GM23338 (cell line): Measurements from ENCODE around the gene LYL1. TPM values are rescaled to one million over a fixed set of nuclear protein-coding genes. Genes with fewer than 3 reads are reported as not detected.

Experiments
- ATAC-seq: fragments of 200-7000 bp; cut with Tn5 transposase; 3 replicates; pipeline ENCODE4 v1.9.1; 2020
- DNase-seq: peaks from one replicate; pipeline ENCODE4 v3.0.0-alpha.2; 2015; ENCODE audit warnings: low spot score
- H2AFZ ChIP-seq: fragments of 200-600 bp; sonication (generic); 2 replicates; pipeline ENCODE4 v1.8.0; 2016; ENCODE audit warnings: antibody characterized with exemption, mild to moderate bottlenecking, moderate library complexity
- H3F3A ChIP-seq: fragments of 200-600 bp; sonication (generic); replicated peaks from 2 replicates; pipeline ENCODE4 v1.8.0; 2017; ENCODE audit warnings: antibody characterized with exemption, mixed run types, low read depth
- H3K27ac ChIP-seq: fragments of 200-600 bp; sonication (generic); 2 replicates; pipeline ENCODE4 v1.6.1; 2016; ENCODE audit warnings: low read depth
- H3K27me3 ChIP-seq: fragments of 200-600 bp; sonication (generic); 2 replicates; pipeline ENCODE4 v1.8.0; 2016; ENCODE audit warnings: mild to moderate bottlenecking, mixed run types, moderate library complexity; ENCODE audit not compliant: insufficient read depth
- H3K36me3 ChIP-seq: fragments of 200-600 bp; sonication (generic); 2 replicates; pipeline ENCODE4 v1.8.0; 2016; ENCODE audit warnings: mild to moderate bottlenecking; ENCODE audit not compliant: insufficient read depth
- H3K4me1 ChIP-seq: fragments of 200-600 bp; sonication (generic); 2 replicates; pipeline ENCODE4 v1.8.0; 2016; ENCODE audit warnings: mild to moderate bottlenecking, moderate library complexity; ENCODE audit not compliant: insufficient read depth
- H3K4me2 ChIP-seq: fragments of 200-600 bp; sonication (generic); 2 replicates; pipeline ENCODE4 v1.7.1; 2017; ENCODE audit warnings: mixed run types
- H3K4me3 ChIP-seq: fragments of 200-600 bp; sonication (generic); 2 replicates; pipeline ENCODE4 v1.6.1; 2016; ENCODE audit warnings: mixed run types
- H3K79me2 ChIP-seq: fragments of 200-600 bp; sonication (generic); replicated peaks from 2 replicates; pipeline ENCODE4 v1.8.0; 2017; ENCODE audit warnings: mild to moderate bottlenecking; ENCODE audit not compliant: insufficient read depth
- H3K9me2 ChIP-seq: fragments of 200-600 bp; sonication (generic); 2 replicates; pipeline ENCODE4 v1.8.0; 2017; ENCODE audit not compliant: insufficient read depth
- H4K20me1 ChIP-seq: fragments of 200-600 bp; sonication (generic); replicated peaks from 2 replicates; pipeline ENCODE4 v1.8.0; 2017; ENCODE audit warnings: mild to moderate bottlenecking; ENCODE audit not compliant: insufficient read depth
- H3K27ac Mint-ChIP-seq: 2 replicates; pipeline ENCODE4 v1.8.0; 2020; ENCODE audit warnings: inconsistent platforms, mild to moderate bottlenecking, moderate library complexity, mixed read lengths
- H3K27me3 Mint-ChIP-seq: 3 replicates; pipeline ENCODE4 v1.8.0; 2022; ENCODE audit warnings: low read depth, mild to moderate bottlenecking, moderate library complexity, mixed read lengths, inconsistent platforms; ENCODE audit not compliant: insufficient read depth, poor library complexity
- H3K36me3 Mint-ChIP-seq: 3 replicates; pipeline ENCODE4 v1.8.0; 2021; ENCODE audit warnings: low read depth, mild to moderate bottlenecking, inconsistent platforms, moderate library complexity, mixed read lengths
- H3K4me1 Mint-ChIP-seq: 3 replicates; pipeline ENCODE4 v1.8.0; 2020; ENCODE audit warnings: mild to moderate bottlenecking, inconsistent platforms, mixed read lengths
- H3K4me3 Mint-ChIP-seq: 3 replicates; pipeline ENCODE4 v1.8.0; 2021; ENCODE audit warnings: moderate library complexity, mild to moderate bottlenecking, inconsistent platforms, mixed read lengths
- H3K9me3 Mint-ChIP-seq: 3 replicates; pipeline ENCODE4 v1.8.0; 2020; ENCODE audit warnings: moderate library complexity, mild to moderate bottlenecking, inconsistent platforms, mixed read lengths
- EZH2 ChIP-seq: fragments of 200-600 bp; sonication (generic); IDR thresholded peaks from one replicate; pipeline ENCODE4 v1.8.0; 2017; ENCODE audit warnings: antibody characterized with exemption, mild to moderate bottlenecking, low read depth; ENCODE audit not compliant: unreplicated experiment
- EZH2phosphoT487 ChIP-seq: fragments of 200-600 bp; sonication (generic); IDR thresholded peaks from one replicate; pipeline ENCODE4 v1.8.1; 2018; ENCODE audit warnings: antibody characterized with exemption; ENCODE audit not compliant: unreplicated experiment
- STAT1 ChIP-seq: IDR thresholded peaks from one replicate; pipeline ENCODE4 v1.6.1; 2016; ENCODE audit warnings: antibody characterized with exemption; ENCODE audit not compliant: unreplicated experiment
- ZNF331 ChIP-seq: fragments of 250-450 bp; sonication (Bioruptor Pico); IDR thresholded peaks from 2 replicates; pipeline ENCODE4 v1.5.0; 2020; ENCODE audit warnings: low read depth, mild to moderate bottlenecking, moderate library complexity
- long read RNA-seq: library from polyadenylated mRNA; unstranded; transcript quantifications from one replicate; pipeline ENCODE4 v2.0.0, GENCODE V29; 2020; ENCODE audit not compliant: unreplicated experiment
- polyA plus RNA-seq: library from polyadenylated mRNA; unstranded; fragments of >200 nt; fragmentation: Nextera tagmentation; extraction: Ambion mirVana; gene quantifications from 2 replicates; pipeline ENCODE4 v1.2.1, GENCODE V29; 2016
- total RNA-seq: library from RNA; depleted of rRNA; stranded (reverse); fragments of >200 nt; shearing (Covaris generic); gene quantifications from 2 replicates; pipeline ENCODE4 v1.2.3, GENCODE V29; 2014; rRNA removed
- TF ChIP-seq, protein P1 (sequence below): IDR thresholded peaks from one replicate; pipeline ENCODE4 v1.6.1; 2018; ENCODE audit warnings: antibody characterized with exemption; ENCODE audit not compliant: unreplicated experiment
- TF ChIP-seq, protein P2 (sequence below), 2 experiments: fragments of 200-600 bp in 1 of 2; sonication (generic) in 1 of 2; conservative IDR thresholded peaks; 2 replicates each; pipeline versions ENCODE4 v1.5.1 to v1.6.1; 2016 to 2017; ENCODE audit warnings: antibody characterized with exemption in 2 of 2, low read depth in 2 of 2, mild to moderate bottlenecking in 2 of 2, moderate library complexity in 1 of 2
- TF ChIP-seq, protein P3 (sequence below): IDR thresholded peaks from 2 replicates; pipeline ENCODE4 v1.6.1; 2016; ENCODE audit warnings: antibody characterized with exemption

LYL1 gene
- total RNA-seq (0.47 and 2.2 TPM in 2 replicates), polyA plus RNA-seq (0.77 and 1.2 TPM in 2 replicates)
- long read RNA-seq, result 0 reads

DNA sequence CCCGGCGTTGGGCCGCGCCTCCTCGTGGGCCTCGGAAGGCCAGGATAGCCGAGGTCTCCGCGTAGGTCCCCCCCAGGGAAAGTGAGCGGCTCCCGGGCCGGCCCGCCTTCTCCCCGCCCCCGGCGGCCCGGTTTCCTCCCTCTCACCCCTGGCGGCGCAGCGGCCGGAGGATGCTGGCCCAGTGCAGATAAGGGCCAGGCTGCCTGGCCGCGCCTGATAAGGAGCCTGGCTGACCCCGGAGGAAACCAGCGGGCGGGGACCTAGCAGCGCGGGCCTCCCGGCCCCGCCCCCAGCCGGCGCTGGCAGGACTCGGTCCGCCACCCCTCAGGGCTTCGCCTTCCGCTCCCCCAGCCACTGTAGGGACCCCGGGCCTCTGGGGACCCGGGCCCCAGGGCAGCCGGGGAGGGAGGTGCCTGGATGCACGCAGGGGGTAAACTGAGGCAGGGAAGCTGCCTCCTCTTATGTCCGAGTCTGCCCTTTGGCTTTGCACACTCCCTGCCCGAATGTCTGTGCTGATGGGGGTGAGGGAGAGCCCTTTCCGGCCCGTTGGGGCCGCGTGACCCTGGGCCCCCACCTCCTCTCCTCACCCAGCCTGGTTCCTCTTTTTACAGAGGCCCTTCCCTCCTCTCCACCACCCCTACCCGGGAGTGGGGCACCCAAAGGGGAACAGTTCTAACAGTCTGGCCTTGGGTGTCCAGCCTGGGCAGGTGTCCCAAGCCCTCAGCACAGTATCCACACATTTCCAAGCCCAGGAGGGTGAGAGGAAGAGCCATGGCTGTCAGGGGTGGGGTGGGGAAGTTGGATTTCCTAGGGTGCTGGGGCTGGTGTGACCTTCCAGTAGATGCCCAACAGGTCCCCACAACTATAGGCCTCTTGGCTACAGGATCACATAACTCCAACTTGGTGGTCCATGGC lies at the start of gene LYL1:
LYL1 (minus strand) TSS at position 193 of the 915 bp plus-strand sequence. CDS start 1,687 bp downstream, outside the sequence.
- Histone ChIP-seq H2AFZ (peak within 1 kb of the TSS; percentile 69), H4K20me1 (peaks cover 4% of the 10 kb centered on the region; the same call in 1 of the 2 replicates), H3K27me3 (peaks cover 48% of the 10 kb centered on the region), H3K79me2 (no peaks in the 10 kb centered on the region), H3K4me1 (peaks cover 24% of the 10 kb centered on the region; the same call in 1 of the 2 replicates), H3K36me3 (no peaks in the 10 kb centered on the region), H3K27ac (no peak within 1 kb of the TSS), H3K9me2 (no peaks in the 10 kb centered on the region), H3K4me2 (peak within 1 kb of the TSS; percentile 83), H3K4me3 (peak within 1 kb of the TSS; percentile 56), H3F3A (peaks cover 21% of the 10 kb centered on the region)
- Mint-ChIP-seq H3K27ac (no peak within 1 kb of the TSS), H3K36me3 (peaks cover 7% of the 10 kb centered on the region), H3K4me1 (peaks cover 9% of the 10 kb centered on the region; the same call in 2 of the 3 replicates), H3K9me3 (no peaks in the 10 kb centered on the region), H3K4me3 (peak within 1 kb of the TSS; percentile 29), H3K27me3 (peaks cover 43% of the 10 kb centered on the region)
- ATAC-seq, result peak; percentile 50
- DNase-seq, result peak; percentile 79
- no peak for TF ChIP-seq EZH2phosphoT487
- TF ChIP-seq, protein P1, sequence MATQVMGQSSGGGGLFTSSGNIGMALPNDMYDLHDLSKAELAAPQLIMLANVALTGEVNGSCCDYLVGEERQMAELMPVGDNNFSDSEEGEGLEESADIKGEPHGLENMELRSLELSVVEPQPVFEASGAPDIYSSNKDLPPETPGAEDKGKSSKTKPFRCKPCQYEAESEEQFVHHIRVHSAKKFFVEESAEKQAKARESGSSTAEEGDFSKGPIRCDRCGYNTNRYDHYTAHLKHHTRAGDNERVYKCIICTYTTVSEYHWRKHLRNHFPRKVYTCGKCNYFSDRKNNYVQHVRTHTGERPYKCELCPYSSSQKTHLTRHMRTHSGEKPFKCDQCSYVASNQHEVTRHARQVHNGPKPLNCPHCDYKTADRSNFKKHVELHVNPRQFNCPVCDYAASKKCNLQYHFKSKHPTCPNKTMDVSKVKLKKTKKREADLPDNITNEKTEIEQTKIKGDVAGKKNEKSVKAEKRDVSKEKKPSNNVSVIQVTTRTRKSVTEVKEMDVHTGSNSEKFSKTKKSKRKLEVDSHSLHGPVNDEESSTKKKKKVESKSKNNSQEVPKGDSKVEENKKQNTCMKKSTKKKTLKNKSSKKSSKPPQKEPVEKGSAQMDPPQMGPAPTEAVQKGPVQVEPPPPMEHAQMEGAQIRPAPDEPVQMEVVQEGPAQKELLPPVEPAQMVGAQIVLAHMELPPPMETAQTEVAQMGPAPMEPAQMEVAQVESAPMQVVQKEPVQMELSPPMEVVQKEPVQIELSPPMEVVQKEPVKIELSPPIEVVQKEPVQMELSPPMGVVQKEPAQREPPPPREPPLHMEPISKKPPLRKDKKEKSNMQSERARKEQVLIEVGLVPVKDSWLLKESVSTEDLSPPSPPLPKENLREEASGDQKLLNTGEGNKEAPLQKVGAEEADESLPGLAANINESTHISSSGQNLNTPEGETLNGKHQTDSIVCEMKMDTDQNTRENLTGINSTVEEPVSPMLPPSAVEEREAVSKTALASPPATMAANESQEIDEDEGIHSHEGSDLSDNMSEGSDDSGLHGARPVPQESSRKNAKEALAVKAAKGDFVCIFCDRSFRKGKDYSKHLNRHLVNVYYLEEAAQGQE, result no peak
- TF ChIP-seq STAT1, result no peak
- TF ChIP-seq, protein P2, sequence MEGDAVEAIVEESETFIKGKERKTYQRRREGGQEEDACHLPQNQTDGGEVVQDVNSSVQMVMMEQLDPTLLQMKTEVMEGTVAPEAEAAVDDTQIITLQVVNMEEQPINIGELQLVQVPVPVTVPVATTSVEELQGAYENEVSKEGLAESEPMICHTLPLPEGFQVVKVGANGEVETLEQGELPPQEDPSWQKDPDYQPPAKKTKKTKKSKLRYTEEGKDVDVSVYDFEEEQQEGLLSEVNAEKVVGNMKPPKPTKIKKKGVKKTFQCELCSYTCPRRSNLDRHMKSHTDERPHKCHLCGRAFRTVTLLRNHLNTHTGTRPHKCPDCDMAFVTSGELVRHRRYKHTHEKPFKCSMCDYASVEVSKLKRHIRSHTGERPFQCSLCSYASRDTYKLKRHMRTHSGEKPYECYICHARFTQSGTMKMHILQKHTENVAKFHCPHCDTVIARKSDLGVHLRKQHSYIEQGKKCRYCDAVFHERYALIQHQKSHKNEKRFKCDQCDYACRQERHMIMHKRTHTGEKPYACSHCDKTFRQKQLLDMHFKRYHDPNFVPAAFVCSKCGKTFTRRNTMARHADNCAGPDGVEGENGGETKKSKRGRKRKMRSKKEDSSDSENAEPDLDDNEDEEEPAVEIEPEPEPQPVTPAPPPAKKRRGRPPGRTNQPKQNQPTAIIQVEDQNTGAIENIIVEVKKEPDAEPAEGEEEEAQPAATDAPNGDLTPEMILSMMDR (conservative IDR thresholded peaks at IDR 0.05; ENCODE audit: low read depth in 2 of 2), result no peak
- TF ChIP-seq EZH2, result no peak
- no peak for TF ChIP-seq ZNF331
- TF ChIP-seq, protein P3, sequence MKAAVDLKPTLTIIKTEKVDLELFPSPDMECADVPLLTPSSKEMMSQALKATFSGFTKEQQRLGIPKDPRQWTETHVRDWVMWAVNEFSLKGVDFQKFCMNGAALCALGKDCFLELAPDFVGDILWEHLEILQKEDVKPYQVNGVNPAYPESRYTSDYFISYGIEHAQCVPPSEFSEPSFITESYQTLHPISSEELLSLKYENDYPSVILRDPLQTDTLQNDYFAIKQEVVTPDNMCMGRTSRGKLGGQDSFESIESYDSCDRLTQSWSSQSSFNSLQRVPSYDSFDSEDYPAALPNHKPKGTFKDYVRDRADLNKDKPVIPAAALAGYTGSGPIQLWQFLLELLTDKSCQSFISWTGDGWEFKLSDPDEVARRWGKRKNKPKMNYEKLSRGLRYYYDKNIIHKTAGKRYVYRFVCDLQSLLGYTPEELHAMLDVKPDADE, result no peak
